Myocyte (in vitro differentiated cells): ENCODE results near the gene ADCY2. TPM values are rescaled to one million over a fixed set of nuclear protein-coding genes. Genes with fewer than 3 reads are reported as not detected.

Experiments used
- DNase-seq: peaks from one replicate; pipeline ENCODE4 v3.0.0-alpha.2; 2012; ENCODE audit warnings: low read depth
- total RNA-seq: library from RNA; depleted of rRNA; stranded (reverse); fragments of >200 nt; gene quantifications from 2 replicates; pipeline ENCODE4 v1.2.3, GENCODE V29; 2014

Gene ADCY2
- total RNA-seq, 1 donor from 2014 or later, result not detected

- DNase-seq, result no peak
Observed at GRCh38 chr5:7728076-7728475, 332.1 kb downstream of the ADCY2 start.

- no peak for DNase-seq
Observed at GRCh38 chr5:7741415-7742065, 345.6 kb downstream of the ADCY2 start.

GRCh38 chr5:7742241-7742656 lies 346.3 kb downstream of the ADCY2 start:
- DNase-seq, result no peak

- DNase-seq, result peak; percentile 75
Observed at GRCh38 chr5:7745882-7746610, 350.1 kb downstream of the ADCY2 start.

- DNase-seq, result no peak
Observed at GRCh38 chr5:7747728-7748127, 351.8 kb downstream of the ADCY2 start.

GRCh38 chr5:7749626-7750025 lies 353.7 kb downstream of the ADCY2 start:
- no peak for DNase-seq

- DNase-seq, result no peak
Observed at GRCh38 chr5:7751874-7752273, 355.9 kb downstream of the ADCY2 start.

- no peak for DNase-seq
Observed at GRCh38 chr5:7753181-7753580, 357.2 kb downstream of the ADCY2 start.

GRCh38 chr5:7753596-7753995 lies 357.7 kb downstream of the ADCY2 start:
- DNase-seq, result no peak

GRCh38 chr5:7754490-7754889 lies 358.6 kb downstream of the ADCY2 start:
- DNase-seq, result no peak

GRCh38 chr5:7754997-7755596 lies 359.2 kb downstream of the ADCY2 start:
- DNase-seq, result peak; percentile 46

GRCh38 chr5:7755958-7756357 lies 360.0 kb downstream of the ADCY2 start:
- no peak for DNase-seq

- peak; percentile 22 for DNase-seq
Observed at GRCh38 chr5:7756453-7756852, 360.5 kb downstream of the ADCY2 start.

- DNase-seq, result no peak
Observed at GRCh38 chr5:7759257-7759871, 363.4 kb downstream of the ADCY2 start.

GRCh38 chr5:7759951-7760580 lies 364.1 kb downstream of the ADCY2 start:
- no peak for DNase-seq

- no peak for DNase-seq
Observed at GRCh38 chr5:7762267-7762666, 366.3 kb downstream of the ADCY2 start.

GRCh38 chr5:7763621-7764072 lies 367.7 kb downstream of the ADCY2 start:
- DNase-seq, result no peak

- DNase-seq, result no peak
Observed at GRCh38 chr5:7764452-7764851, 368.5 kb downstream of the ADCY2 start.

- DNase-seq, result no peak
Observed at GRCh38 chr5:7770436-7770835, 374.5 kb downstream of the ADCY2 start.

GRCh38 chr5:7772141-7772540 lies 376.2 kb downstream of the ADCY2 start:
- no peak for DNase-seq

GRCh38 chr5:7773178-7773577 lies 377.2 kb downstream of the ADCY2 start:
- DNase-seq, result no peak

GRCh38 chr5:7776442-7776841 lies 380.5 kb downstream of the ADCY2 start:
- DNase-seq, result no peak
